Left cardiac atrium (tissue), 4 donors: ENCODE data around the gene UBE2H. TPM values are rescaled to one million over a fixed set of nuclear protein-coding genes. Genes with fewer than 3 reads are reported as not detected.
"Not testable (repeated sequence)": the region's sequence is repeated elsewhere in the genome, so short reads cannot be mapped to it uniquely, and the experiment has no call there.

Experiments used
- ATAC-seq, 2 donors: fragments of 200-7000 bp; cut with Tn5 transposase; one replicate each; pipeline ENCODE4 v1.9.1; 2020; ENCODE audit warnings: mild to moderate bottlenecking in 2 of 2, moderate library complexity in 2 of 2
- DNase-seq: peaks from one replicate; pipeline ENCODE4 v3.0.0-alpha.2; 2020
- intact Hi-C, 2 donors: fragments of 100-400 bp; cut with DNase I; formaldehyde crosslinking; loops; one replicate each; pipeline versions ENCODE4 v1.14.1 to v1.15.1; 2022 to 2023
- total RNA-seq, 2 donors: library from RNA; stranded (reverse); fragmentation: NEBNext Ultra II Directional; extraction: Animal tissue kit (Norgen Biotek cat#: 25700); gene quantifications; one replicate each; pipeline ENCODE4 v1.2.1, GENCODE V29; 2021
- donor health status: DM: no; HTN: yes; CAD: no.
- donor health status: DM: no; HTN: yes; CAD: no; lungs with severe emphysema.
- donor health status: DM: yes; HTN: yes; CAD: no.
- donor health status: Dilated cardiomyopathy.

Gene UBE2H
- total RNA-seq, 2 donors from 2014 or later: 65.5 to 77.8 TPM

- intact Hi-C loops: no loop called here
- no peak for ATAC-seq
- no peak for DNase-seq
Observed at GRCh38 chr7:129917934-129918333, 34.8 kb downstream of the UBE2H start.

GRCh38 chr7:129914536-129915272, 38.1 kb downstream of the UBE2H start:
- intact Hi-C loops: no loop called here
- DNase-seq (no peak), ATAC-seq (peak in 1 of 2 donors; percentile 62)

- intact Hi-C loops: no loop called here
- no peak for ATAC-seq
- no peak for DNase-seq
Observed at GRCh38 chr7:129913428-129913827, 39.3 kb downstream of the UBE2H start.

GRCh38 chr7:129911790-129912189, 41.0 kb downstream of the UBE2H start:
- DNase-seq (no peak), ATAC-seq (no peak)
- intact Hi-C loops: no loop called here

GRCh38 chr7:129909669-129910068, 43.1 kb downstream of the UBE2H start:
- intact Hi-C loops: no loop called here
- DNase-seq: no peak
- ATAC-seq: no peak

GRCh38 chr7:129908181-129908580, 44.6 kb downstream of the UBE2H start:
- ATAC-seq: no peak
- intact Hi-C loops: no loop called here
- DNase-seq: no peak

- intact Hi-C loops: no loop called here
- DNase-seq (no peak), ATAC-seq (peak in 1 of 2 donors; percentile 39)
Observed at GRCh38 chr7:129907122-129907736, 45.5 kb downstream of the UBE2H start.

GRCh38 chr7:129906700-129907099, 46.1 kb downstream of the UBE2H start:
- peak; percentile 27 to 72 for ATAC-seq
- intact Hi-C loops: no loop called here

GRCh38 chr7:129903935-129904334, 48.8 kb downstream of the UBE2H start:
- no peak for ATAC-seq
- intact Hi-C loops: no loop called here

More at GRCh38 chr7:129906700-129907099, 46.1 kb downstream of the UBE2H start:
- DNase-seq: no peak

GRCh38 chr7:129902788-129903422, 49.9 kb downstream of the UBE2H start:
- intact Hi-C loops: no loop called here
- DNase-seq: no peak
- ATAC-seq: no peak

More at GRCh38 chr7:129903935-129904334, 48.8 kb downstream of the UBE2H start:
- DNase-seq: no peak

- ATAC-seq (peak in 1 of 2 donors; percentile 15), DNase-seq (no peak)
- intact Hi-C loops: no loop called here
Observed at GRCh38 chr7:129898502-129899160, 54.1 kb downstream of the UBE2H start.

GRCh38 chr7:129898007-129898406, 54.8 kb downstream of the UBE2H start:
- DNase-seq: no peak

GRCh38 chr7:129896568-129897382, 56.0 kb downstream of the UBE2H start:
- DNase-seq (no peak), ATAC-seq (peak in 1 of 2 donors; percentile 33)
- intact Hi-C loops: no loop called here

More at GRCh38 chr7:129898007-129898406, 54.8 kb downstream of the UBE2H start:
- intact Hi-C loops: no loop called here
- ATAC-seq: no peak

- DNase-seq, ATAC-seq, intact Hi-C loops: not testable (repeated sequence)
Observed at GRCh38 chr7:129894184-129894583, 58.6 kb downstream of the UBE2H start.

GRCh38 chr7:129890090-129890489, 62.7 kb downstream of the UBE2H start:
- DNase-seq (no peak), ATAC-seq (no peak)
- intact Hi-C loops: no loop called here

GRCh38 chr7:129889133-129889844, 63.5 kb downstream of the UBE2H start:
- ATAC-seq (peak in 1 of 2 donors; percentile 17), DNase-seq (no peak)
- intact Hi-C loops: no loop called here

GRCh38 chr7:129887865-129888264, 64.9 kb downstream of the UBE2H start:
- ATAC-seq: no peak
- intact Hi-C loops: no loop called here
- DNase-seq: no peak

- DNase-seq: no peak
- intact Hi-C loops: no loop called here
- no peak for ATAC-seq
Observed at GRCh38 chr7:129886818-129887186, 66.0 kb downstream of the UBE2H start.
